ENCODE measurements around the gene SCFD2. TPM values are rescaled to one million over a fixed set of nuclear protein-coding genes. Genes with fewer than 3 reads are reported as not detected.

SCFD2 gene
- total RNA-seq, 1 experiment from 2014 or later = 19.2 TPM

DNA sequence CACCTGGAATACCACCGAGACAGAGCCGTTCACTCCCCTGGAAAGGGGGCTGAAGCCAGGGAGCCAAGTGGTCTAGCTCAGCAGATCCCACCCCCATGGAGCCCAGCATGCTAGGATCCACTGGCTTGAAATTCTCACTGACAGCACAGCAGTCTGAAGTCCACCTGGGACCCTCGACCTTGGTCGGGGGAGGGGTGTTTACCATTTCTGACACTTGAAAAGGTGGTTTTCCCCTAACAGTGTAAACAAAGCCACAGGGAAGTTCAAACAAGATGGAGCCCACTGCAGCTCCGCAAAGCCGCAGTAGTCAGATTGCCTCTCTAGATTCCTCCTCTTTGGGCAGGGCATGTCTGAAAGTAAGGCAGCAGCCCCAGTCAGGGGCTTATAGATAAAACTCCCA is 260.5 kb downstream of the SCFD2 start:
- H3K27ac Mint-ChIP-seq (ENCODE audit: low read depth, unreplicated experiment) = no peak overlapping the region
- peaks cover 17% of the 10 kb centered on the region for H3K9me3 Mint-ChIP-seq (ENCODE audit: unreplicated experiment)
- no peak overlapping the region for H3K4me3 Mint-ChIP-seq (ENCODE audit: unreplicated experiment)
- POLR2A ChIA-PET = interaction anchor here (0.9 kb wide), 1 partner anchor 9 kb away, joined by 3 read pairs; no protein-coding TSS in a partner anchor
- CTCF ChIA-PET = no interaction called here
- peaks cover 16% of the 10 kb centered on the region for H3K4me1 Mint-ChIP-seq (ENCODE audit: insufficient read depth, unreplicated experiment)
- BruUV-seq (replicated peaks) = no TSS peak
- no peaks in the 10 kb centered on the region for H3K27me3 Mint-ChIP-seq (ENCODE audit: insufficient read depth, unreplicated experiment)
- H3K36me3 Mint-ChIP-seq (ENCODE audit: insufficient read depth, unreplicated experiment) = no peaks in the 10 kb centered on the region
- DNase-seq (ENCODE audit: unreplicated experiment) = no peak
- intact Hi-C loops (cut with micrococcal nuclease) = no loop called here
- TF ChIP-seq, protein P1, sequence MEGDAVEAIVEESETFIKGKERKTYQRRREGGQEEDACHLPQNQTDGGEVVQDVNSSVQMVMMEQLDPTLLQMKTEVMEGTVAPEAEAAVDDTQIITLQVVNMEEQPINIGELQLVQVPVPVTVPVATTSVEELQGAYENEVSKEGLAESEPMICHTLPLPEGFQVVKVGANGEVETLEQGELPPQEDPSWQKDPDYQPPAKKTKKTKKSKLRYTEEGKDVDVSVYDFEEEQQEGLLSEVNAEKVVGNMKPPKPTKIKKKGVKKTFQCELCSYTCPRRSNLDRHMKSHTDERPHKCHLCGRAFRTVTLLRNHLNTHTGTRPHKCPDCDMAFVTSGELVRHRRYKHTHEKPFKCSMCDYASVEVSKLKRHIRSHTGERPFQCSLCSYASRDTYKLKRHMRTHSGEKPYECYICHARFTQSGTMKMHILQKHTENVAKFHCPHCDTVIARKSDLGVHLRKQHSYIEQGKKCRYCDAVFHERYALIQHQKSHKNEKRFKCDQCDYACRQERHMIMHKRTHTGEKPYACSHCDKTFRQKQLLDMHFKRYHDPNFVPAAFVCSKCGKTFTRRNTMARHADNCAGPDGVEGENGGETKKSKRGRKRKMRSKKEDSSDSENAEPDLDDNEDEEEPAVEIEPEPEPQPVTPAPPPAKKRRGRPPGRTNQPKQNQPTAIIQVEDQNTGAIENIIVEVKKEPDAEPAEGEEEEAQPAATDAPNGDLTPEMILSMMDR (IDR thresholded peaks at IDR 0.05; ENCODE audit: unreplicated experiment) = no peak

DNA sequence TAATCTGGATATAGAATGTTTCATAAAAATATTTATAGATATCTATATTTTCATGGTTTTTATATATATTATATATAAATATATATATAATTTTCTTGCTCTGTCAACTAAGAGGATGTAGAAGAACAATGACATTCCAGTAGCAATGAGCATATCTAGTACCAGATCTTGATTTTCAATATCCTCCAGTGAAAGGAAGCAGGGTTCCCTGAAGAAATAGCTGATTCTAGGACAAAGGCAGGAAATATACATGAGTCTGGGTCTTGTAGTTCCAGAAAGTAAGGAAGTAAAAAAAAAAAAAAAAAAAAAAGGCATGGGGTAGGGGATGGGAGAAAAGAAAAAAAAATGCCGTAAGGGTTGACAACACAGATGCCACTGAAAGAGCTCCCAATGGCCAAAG is 262.4 kb downstream of the SCFD2 start:
- Mint-ChIP-seq H3K9me3 (ENCODE audit: unreplicated experiment) (peaks cover 16% of the 10 kb centered on the region), H3K27me3 (ENCODE audit: insufficient read depth, unreplicated experiment) (no peaks in the 10 kb centered on the region), H3K4me1 (ENCODE audit: insufficient read depth, unreplicated experiment) (peaks cover 23% of the 10 kb centered on the region), H3K27ac (ENCODE audit: low read depth, unreplicated experiment) (no peak overlapping the region), H3K36me3 (ENCODE audit: insufficient read depth, unreplicated experiment) (no peaks in the 10 kb centered on the region), H3K4me3 (ENCODE audit: unreplicated experiment) (no peak overlapping the region)
- no peak for DNase-seq (ENCODE audit: unreplicated experiment)
- TF ChIP-seq, protein P1 (IDR thresholded peaks at IDR 0.05; ENCODE audit: unreplicated experiment) = no peak
- ChIA-PET POLR2A (no interaction called here), CTCF (interaction anchor here (0.6 kb wide), 1 partner anchor 1130 kb away, joined by 4 read pairs; no protein-coding TSS in a partner anchor)
- no TSS peak for BruUV-seq (replicated peaks)
- intact Hi-C loops (cut with micrococcal nuclease) = no loop called here

DNA sequence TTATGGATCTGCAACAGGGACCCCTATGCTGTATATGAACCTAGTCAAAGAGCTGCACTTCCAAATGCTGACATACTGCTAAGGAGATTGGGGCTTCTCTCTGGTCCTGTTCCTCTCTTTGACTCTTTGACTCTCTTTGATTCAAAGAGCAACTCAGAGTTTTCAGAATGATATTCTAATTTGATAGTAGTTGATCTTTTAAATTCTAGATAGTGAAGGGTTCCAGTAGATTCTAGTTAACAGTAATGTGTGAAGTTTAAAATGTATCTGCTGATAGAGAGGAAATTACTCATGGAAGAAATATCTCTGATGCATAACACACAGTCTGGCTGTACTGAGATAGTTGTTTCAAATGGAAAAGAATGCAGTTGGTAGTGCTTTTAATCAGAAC is 264.7 kb downstream of the SCFD2 start:
- ChIA-PET CTCF (interaction anchor here (0.7 kb wide), 1 partner anchor 984 kb away, joined by 3 read pairs; no protein-coding TSS in a partner anchor), POLR2A (interaction anchor here (0.8 kb wide), 1 partner anchor 83 kb away, joined by 3 read pairs; no protein-coding TSS in a partner anchor)
- H3K36me3 Mint-ChIP-seq (ENCODE audit: insufficient read depth, unreplicated experiment) = no peaks in the 10 kb centered on the region
- peaks cover 25% of the 10 kb centered on the region for H3K4me1 Mint-ChIP-seq (ENCODE audit: insufficient read depth, unreplicated experiment)
- peaks cover 2% of the 10 kb centered on the region for H3K9me3 Mint-ChIP-seq (ENCODE audit: unreplicated experiment)
- H3K4me3 Mint-ChIP-seq (ENCODE audit: unreplicated experiment) = no peak overlapping the region
- intact Hi-C loops (cut with micrococcal nuclease) = no loop called here
- peak overlapping the region; percentile 46 for H3K27ac Mint-ChIP-seq (ENCODE audit: low read depth, unreplicated experiment)
- peak; percentile 16 for DNase-seq (ENCODE audit: unreplicated experiment)
- no peaks in the 10 kb centered on the region for H3K27me3 Mint-ChIP-seq (ENCODE audit: insufficient read depth, unreplicated experiment)
- TF ChIP-seq, protein P1 (IDR thresholded peaks at IDR 0.05; ENCODE audit: unreplicated experiment) = no peak
- no TSS peak for BruUV-seq (replicated peaks)

DNA sequence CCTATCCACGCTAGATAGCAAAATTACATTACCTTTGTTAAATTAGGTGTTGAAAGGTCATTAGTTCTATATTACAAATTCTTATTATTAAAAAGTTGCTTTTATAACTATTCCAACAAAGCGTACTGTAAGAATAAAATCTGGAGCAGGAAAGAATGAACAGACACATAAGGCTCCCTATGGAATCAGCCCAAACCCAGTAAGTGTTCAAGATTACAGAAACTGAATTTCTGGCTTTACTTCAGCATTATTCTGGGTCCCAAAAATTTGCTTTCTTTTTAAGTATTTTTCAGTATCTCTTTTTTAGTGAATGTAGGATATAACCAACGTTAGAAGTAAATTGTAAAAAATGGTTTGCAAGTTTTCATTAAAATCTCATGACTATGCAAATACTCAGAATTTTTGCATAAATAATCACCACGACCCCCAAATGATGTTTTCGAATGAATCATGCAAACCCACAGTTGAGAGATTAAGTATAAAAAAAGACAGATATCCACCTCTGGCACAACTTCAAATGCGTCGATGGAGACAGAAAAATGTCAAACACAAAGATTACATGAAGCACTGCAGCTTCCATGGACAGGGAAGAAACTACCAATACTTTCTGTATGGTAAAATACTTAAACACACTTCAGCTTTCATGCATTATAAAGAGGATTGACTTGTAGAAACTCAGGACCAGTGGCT is 265.2 kb downstream of the SCFD2 start:
- BruUV-seq (replicated peaks) = no TSS peak
- ChIA-PET CTCF (no interaction called here), POLR2A (no interaction called here)
- Mint-ChIP-seq H3K9me3 (ENCODE audit: unreplicated experiment) (no peaks in the 10 kb centered on the region), H3K4me1 (ENCODE audit: insufficient read depth, unreplicated experiment) (peaks cover 25% of the 10 kb centered on the region), H3K4me3 (ENCODE audit: unreplicated experiment) (no peak overlapping the region), H3K36me3 (ENCODE audit: insufficient read depth, unreplicated experiment) (no peaks in the 10 kb centered on the region), H3K27ac (ENCODE audit: low read depth, unreplicated experiment) (peak overlapping the region; percentile 46), H3K27me3 (ENCODE audit: insufficient read depth, unreplicated experiment) (no peaks in the 10 kb centered on the region)
- intact Hi-C loops (cut with micrococcal nuclease) = no loop called here
- no peak for DNase-seq (ENCODE audit: unreplicated experiment)
- TF ChIP-seq, protein P1 (IDR thresholded peaks at IDR 0.05; ENCODE audit: unreplicated experiment) = no peak
